Ovary (tissue), 3 donors: ENCODE measurements around the gene QPRT.

Experiments
- POLR2A ChIP-seq: fragments of 450-650 bp; IDR thresholded peaks from one replicate; pipeline ENCODE4 v1.6.1; 2017; ENCODE audit warnings: antibody characterized with exemption, mild to moderate bottlenecking, moderate library complexity
- TF ChIP-seq, protein P1 (sequence below), 3 donors: fragments of 450-650 bp in 2 of 3; fragments of 200-600 bp in 1 of 3; IDR thresholded peaks; one replicate each; pipeline versions ENCODE4 v1.5.1 to v1.8.0; 2016 to 2022; ENCODE audit warnings: antibody characterized with exemption in 3 of 3, mild to moderate bottlenecking in 1 of 3
- donor health status: DM: no; HTN: no; CAD: no.

GRCh38 chr16:29653471-29653870 is 25.5 kb upstream of the QPRT start:
- TF ChIP-seq, protein P1, sequence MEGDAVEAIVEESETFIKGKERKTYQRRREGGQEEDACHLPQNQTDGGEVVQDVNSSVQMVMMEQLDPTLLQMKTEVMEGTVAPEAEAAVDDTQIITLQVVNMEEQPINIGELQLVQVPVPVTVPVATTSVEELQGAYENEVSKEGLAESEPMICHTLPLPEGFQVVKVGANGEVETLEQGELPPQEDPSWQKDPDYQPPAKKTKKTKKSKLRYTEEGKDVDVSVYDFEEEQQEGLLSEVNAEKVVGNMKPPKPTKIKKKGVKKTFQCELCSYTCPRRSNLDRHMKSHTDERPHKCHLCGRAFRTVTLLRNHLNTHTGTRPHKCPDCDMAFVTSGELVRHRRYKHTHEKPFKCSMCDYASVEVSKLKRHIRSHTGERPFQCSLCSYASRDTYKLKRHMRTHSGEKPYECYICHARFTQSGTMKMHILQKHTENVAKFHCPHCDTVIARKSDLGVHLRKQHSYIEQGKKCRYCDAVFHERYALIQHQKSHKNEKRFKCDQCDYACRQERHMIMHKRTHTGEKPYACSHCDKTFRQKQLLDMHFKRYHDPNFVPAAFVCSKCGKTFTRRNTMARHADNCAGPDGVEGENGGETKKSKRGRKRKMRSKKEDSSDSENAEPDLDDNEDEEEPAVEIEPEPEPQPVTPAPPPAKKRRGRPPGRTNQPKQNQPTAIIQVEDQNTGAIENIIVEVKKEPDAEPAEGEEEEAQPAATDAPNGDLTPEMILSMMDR (IDR thresholded peaks at IDR 0.05), result no peak
- TF ChIP-seq POLR2A, result no peak
